Esophagus muscularis mucosa (tissue), 4 donors: Measurements from ENCODE around the gene SH3PXD2A. TPM values are rescaled to one million over a fixed set of nuclear protein-coding genes. Genes with fewer than 3 reads are reported as not detected.

Source experiments
- DNase-seq: peaks from one replicate; pipeline ENCODE4 v3.0.0-alpha.2; 2017; ENCODE audit errors: extremely low spot score
- H3K27ac ChIP-seq, 4 donors: fragments of 200-600 bp; sonication (generic); replicated peaks in 1 of 4; 1 replicate in 3 of 4; 2 replicates in 1 of 4; pipeline ENCODE4 v1.5.1; 2016 to 2019; ENCODE audit warnings: mild to moderate bottlenecking in 1 of 4
- H3K27me3 ChIP-seq, 4 donors: fragments of 200-600 bp; sonication (generic); one replicate each; pipeline versions ENCODE4 v1.5.1 to v1.6.0; 2016 to 2019
- H3K36me3 ChIP-seq, 4 donors: fragments of 200-600 bp; sonication (generic); one replicate each; pipeline ENCODE4 v1.5.1; 2016 to 2019
- H3K4me1 ChIP-seq, 4 donors: fragments of 200-600 bp; sonication (generic); one replicate each; pipeline ENCODE4 v1.5.1; 2016 to 2019
- H3K4me3 ChIP-seq, 4 donors: fragments of 200-600 bp; sonication (generic); 1 replicate in 2 of 4; 2 replicates in 2 of 4; pipeline ENCODE4 v1.5.1; 2016 to 2019; ENCODE audit warnings: mild to moderate bottlenecking in 4 of 4, moderate library complexity in 1 of 4
- H3K9me3 ChIP-seq, 4 donors: fragments of 200-600 bp; sonication (generic); 1 replicate in 3 of 4; 2 replicates in 1 of 4; pipeline ENCODE4 v1.5.1; 2016 to 2019
- EP300 ChIP-seq: sonication (generic); formaldehyde crosslinking; IDR thresholded peaks from one replicate; pipeline ENCODE4 v1.6.1; 2017; ENCODE audit warnings: antibody characterized with exemption
- POLR2A ChIP-seq: fragments of 450-650 bp; IDR thresholded peaks from one replicate; pipeline ENCODE4 v1.6.1; 2017; ENCODE audit warnings: antibody characterized with exemption, moderate library complexity, mild to moderate bottlenecking, low read depth
- POLR2AphosphoS5 ChIP-seq, 2 donors: sonication (generic); formaldehyde crosslinking; IDR thresholded peaks; one replicate each; pipeline ENCODE4 v1.6.1; 2017; ENCODE audit warnings: antibody characterized with exemption in 2 of 2
- WGBS: methylation state at CpG from one replicate; pipeline ENCODE4 v1.1.5; 2018; 5-methylcytosine and 5-hydroxymethylcytosine counted together
- intact Hi-C: fragments of 100-400 bp; cut with DNase I; formaldehyde crosslinking; loops from one replicate; pipeline ENCODE4 v1.15.1; 2023
- total RNA-seq, 4 donors: library from RNA; depleted of rRNA; stranded (reverse); fragments of >200 nt; gene quantifications; one replicate each; pipeline versions ENCODE4 v1.1.0 to v1.2.1, GENCODE V29; 2016
- TF ChIP-seq, protein P1 (sequence below), 3 experiments: fragments of 200-600 bp in 2 of 3; fragments of 450-650 bp in 1 of 3; sonication (generic) in 2 of 3; IDR thresholded peaks; one replicate each; pipeline ENCODE4 v1.5.1; 2017 to 2019; ENCODE audit warnings: antibody characterized with exemption in 3 of 3, mild to moderate bottlenecking in 2 of 3, moderate library complexity in 1 of 3

SH3PXD2A gene
- total RNA-seq, 4 donors from 2014 or later: 30.5 to 69.3 (median 40.0) TPM

GRCh38 chr10:103884681-103885139 lies 29.3 kb upstream of the SH3PXD2A start:
- no peaks in the 10 kb centered on the region for H3K9me3 ChIP-seq
- H3K27me3 ChIP-seq: no peaks in the 10 kb centered on the region
- no peak overlapping the region for H3K4me3 ChIP-seq
- H3K36me3 ChIP-seq: peaks cover 14 to 67% (median 30%) of the 10 kb centered on the region in 4 donors
- 75% methylated on average over 3 of the region's 3 CpGs for WGBS
- intact Hi-C loops: loop anchor here (5.0 kb wide), 3 partner anchors 172 to 323 kb away; partner anchors contain the start of gene SFR1
- TF ChIP-seq POLR2AphosphoS5 (IDR thresholded peaks at IDR 0.05) (peak in 1 of 2 donors; percentile 19), EP300 (no peak), POLR2A (no peak)
- TF ChIP-seq, protein P1, sequence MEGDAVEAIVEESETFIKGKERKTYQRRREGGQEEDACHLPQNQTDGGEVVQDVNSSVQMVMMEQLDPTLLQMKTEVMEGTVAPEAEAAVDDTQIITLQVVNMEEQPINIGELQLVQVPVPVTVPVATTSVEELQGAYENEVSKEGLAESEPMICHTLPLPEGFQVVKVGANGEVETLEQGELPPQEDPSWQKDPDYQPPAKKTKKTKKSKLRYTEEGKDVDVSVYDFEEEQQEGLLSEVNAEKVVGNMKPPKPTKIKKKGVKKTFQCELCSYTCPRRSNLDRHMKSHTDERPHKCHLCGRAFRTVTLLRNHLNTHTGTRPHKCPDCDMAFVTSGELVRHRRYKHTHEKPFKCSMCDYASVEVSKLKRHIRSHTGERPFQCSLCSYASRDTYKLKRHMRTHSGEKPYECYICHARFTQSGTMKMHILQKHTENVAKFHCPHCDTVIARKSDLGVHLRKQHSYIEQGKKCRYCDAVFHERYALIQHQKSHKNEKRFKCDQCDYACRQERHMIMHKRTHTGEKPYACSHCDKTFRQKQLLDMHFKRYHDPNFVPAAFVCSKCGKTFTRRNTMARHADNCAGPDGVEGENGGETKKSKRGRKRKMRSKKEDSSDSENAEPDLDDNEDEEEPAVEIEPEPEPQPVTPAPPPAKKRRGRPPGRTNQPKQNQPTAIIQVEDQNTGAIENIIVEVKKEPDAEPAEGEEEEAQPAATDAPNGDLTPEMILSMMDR (IDR thresholded peaks at IDR 0.05): peak; percentile 71 to 82 (median 77)
- DNase-seq: no peak
- peak overlapping the region; percentile 3 to 82 (median 26) for H3K27ac ChIP-seq
- H3K4me1 ChIP-seq: peaks cover 22 to 51% (median 48%) of the 10 kb centered on the region in 4 donors

- Histone ChIP-seq H3K36me3 (peaks cover 15 to 79% (median 41%) of the 10 kb centered on the region in 4 donors), H3K4me1 (peaks cover 4 to 39% (median 35%) of the 10 kb centered on the region in 4 donors), H3K27me3 (no peaks in the 10 kb centered on the region), H3K4me3 (no peak overlapping the region), H3K9me3 (no peaks in the 10 kb centered on the region), H3K27ac (peak overlapping the region; percentile 10 to 74 (median 49))
- TF ChIP-seq, protein P1 (IDR thresholded peaks at IDR 0.05): no peak
- 97% methylated on average over 6 of the region's 8 CpGs for WGBS
- no peak for DNase-seq
- intact Hi-C loops: loop anchor here (5.0 kb wide), 1 partner anchor 170 kb away; no protein-coding TSS in a partner anchor
These were observed 27.1 kb upstream of the SH3PXD2A start for GRCh38 chr10:103882285-103883007.

DNA sequence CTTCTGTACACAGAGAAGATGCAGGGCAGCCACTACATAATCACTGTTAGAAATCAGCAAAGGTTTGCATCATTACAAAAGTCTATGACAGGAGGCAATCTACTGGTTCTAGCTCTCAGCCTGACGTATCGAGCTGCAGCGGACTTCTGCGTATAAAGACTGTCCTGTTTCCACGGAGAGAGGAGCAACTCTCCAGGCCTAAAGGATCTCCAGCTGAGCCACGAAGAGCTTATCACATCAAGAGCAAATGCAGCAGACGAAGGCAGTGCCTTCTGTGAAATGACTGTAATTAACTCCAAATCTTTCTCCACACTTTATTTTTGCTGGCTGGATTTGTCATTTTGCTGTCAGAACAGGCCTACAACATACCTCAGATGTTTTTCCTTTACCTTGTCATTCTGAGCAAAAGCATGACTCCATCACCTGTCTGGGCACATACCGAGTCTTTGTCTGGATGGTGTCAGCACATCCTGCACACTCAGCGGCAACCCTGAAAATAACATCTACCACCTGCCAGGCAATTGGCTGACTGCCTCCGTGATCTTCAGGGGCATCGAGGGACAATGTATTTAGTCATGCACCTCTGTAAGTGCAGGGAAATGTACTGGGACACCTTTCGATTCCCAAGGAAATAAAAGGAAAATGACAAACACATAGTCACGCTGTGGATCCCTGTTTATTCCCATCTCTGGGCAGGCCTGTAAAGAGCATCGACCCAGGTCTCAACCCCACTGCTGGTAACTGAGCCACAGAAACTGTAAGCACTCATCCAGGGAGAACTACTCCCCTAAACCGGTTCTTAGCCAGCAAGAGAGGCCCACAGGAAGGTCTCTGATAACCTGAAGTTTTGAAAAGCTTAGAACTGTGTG lies 26.3 kb upstream of the SH3PXD2A start:
- WGBS: 68% methylated on average over 14 of the region's 15 CpGs

GRCh38 chr10:103879831-103880230 lies 24.5 kb upstream of the SH3PXD2A start:
- Histone ChIP-seq H3K27me3 (no peaks in the 10 kb centered on the region), H3K4me3 (no peak overlapping the region), H3K27ac (no peak overlapping the region), H3K36me3 (peaks cover 15 to 62% (median 37%) of the 10 kb centered on the region in 4 donors), H3K9me3 (no peaks in the 10 kb centered on the region), H3K4me1 (peaks cover 3 to 34% (median 25%) of the 10 kb centered on the region in 4 donors)
- intact Hi-C loops: loop anchor here (5.0 kb wide), 1 partner anchor 168 kb away; no protein-coding TSS in a partner anchor
- TF ChIP-seq POLR2AphosphoS5 (IDR thresholded peaks at IDR 0.05) (no peak), POLR2A (no peak), EP300 (no peak)
- TF ChIP-seq, protein P1 (IDR thresholded peaks at IDR 0.05): no peak
- WGBS: 98% methylated on average over 7 of the region's 7 CpGs
- DNase-seq: no peak

More for the DNA sequence above, 26.3 kb upstream of the SH3PXD2A start:
- Histone ChIP-seq H3K36me3 (peaks cover 15 to 73% (median 37%) of the 10 kb centered on the region in 4 donors), H3K27ac (peak overlapping the region; percentile 10 to 74 (median 49)), H3K9me3 (no peaks in the 10 kb centered on the region), H3K4me1 (peaks cover 3 to 35% (median 33%) of the 10 kb centered on the region in 4 donors), H3K4me3 (no peak overlapping the region), H3K27me3 (no peaks in the 10 kb centered on the region)
- DNase-seq: no peak
- intact Hi-C loops: loop anchor here (5.0 kb wide), 1 partner anchor 169 kb away; no protein-coding TSS in a partner anchor
- TF ChIP-seq, protein P1 (IDR thresholded peaks at IDR 0.05): no peak
- TF ChIP-seq POLR2AphosphoS5 (IDR thresholded peaks at IDR 0.05): peak; percentile 75 to 80
